T-helper 1 cell (primary cell): ENCODE measurements around the gene KCNE1.
"Not testable (repeated sequence)": the region's sequence is repeated elsewhere in the genome, so short reads cannot be mapped to it uniquely, and the experiment has no call there.

Experiments
- DNase-seq, 5 donors: peaks; one replicate each; pipeline ENCODE4 v3.0.0-alpha.2; 2012 to 2020
- total RNA-seq, 4 donors: gene quantifications; one replicate each; lab custom pipeline; 2026; lab: John Stamatoyannopoulos, UW

KCNE1 gene
- total RNA-seq, result 0 to 0.54 (median 0.08) reads per million in 4 donors

DNA sequence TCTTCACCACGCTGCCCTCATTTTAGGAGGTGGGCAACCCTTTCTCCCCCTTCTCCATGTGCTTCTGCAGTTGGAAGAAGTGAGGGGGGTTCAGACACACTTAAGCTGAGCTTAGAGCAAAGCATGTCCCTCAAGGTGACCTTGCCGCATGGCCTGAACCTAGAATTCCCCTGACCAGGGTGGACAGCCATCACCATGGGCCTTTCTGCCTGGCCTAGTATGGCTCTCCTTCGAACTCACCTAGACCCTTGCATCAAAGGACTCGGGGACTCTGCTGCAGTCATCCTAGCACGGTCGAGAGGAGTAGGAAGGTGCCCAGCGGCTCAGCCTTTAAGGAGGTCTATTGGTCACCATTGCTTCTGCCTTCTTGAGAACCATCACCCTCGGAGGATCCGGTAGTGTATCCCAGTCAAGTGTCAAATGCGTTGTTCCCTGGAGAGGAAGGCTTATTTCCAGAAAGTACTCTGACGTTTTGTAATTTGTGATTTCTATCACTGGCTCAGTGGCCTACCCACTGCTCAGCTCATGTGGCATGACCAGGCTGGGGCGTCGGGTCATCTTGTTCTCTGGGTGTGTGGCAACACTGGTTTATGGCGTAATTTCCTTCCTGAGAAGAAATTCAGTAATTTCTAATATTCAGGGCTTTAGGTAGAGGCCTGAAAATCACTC lies at the start of gene KCNE1:
Gene KCNE1 (minus strand): TSS at position 424 of the 669 bp plus-strand sequence. CDS start 62,576 bp downstream, outside the sequence.
- no peak for DNase-seq

DNA sequence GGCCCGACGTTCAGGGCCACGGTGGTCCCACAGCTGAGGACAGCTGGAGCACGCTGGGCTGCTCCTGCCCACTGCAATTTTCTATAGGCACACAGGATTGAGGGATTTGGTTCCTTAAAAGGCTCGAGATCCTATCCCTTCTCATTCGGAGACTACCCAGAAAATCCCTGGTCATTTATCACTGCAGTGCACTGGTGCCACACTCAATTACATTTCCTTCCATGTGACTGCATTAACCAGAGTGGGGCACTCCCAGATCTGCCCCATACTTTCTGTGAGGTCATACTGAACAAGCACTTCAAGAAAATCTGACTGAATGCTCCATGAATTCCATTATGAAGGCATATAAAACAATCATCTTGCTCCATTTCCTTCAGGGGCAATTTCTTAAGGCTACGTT lies 49.8 kb upstream of the KCNE1 start:
- no peak for DNase-seq

- no peak for DNase-seq
These were observed 48.6 kb upstream of the KCNE1 start for GRCh38 chr21:34560609-34561008.

- DNase-seq, result no peak
These were observed 48.0 kb upstream of the KCNE1 start for GRCh38 chr21:34560021-34560420.

DNA sequence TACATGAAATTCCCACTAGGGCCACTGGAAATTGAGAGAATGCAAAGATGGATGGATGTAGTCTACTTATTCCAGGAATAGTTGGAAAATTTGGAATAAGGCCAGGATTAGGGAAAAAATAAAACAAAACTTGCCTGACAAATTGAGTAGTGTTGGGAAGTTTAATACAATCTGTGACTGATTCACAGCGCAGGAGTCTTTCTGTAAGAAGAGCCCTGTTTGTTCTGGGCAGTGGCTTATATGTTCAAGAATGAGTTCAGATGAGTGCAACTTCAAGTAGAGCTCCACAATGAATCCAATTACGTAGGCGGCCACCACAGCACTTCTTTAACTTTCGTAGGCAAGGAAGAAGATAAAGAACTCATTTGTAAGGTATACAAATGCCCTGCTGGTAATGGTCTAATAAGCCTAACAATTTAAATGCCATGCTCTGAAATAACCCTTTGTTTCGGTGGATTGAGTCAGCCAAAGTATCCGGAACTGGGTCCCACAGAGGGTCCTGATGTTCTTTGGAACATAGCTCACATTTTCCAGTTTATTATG lies 47.1 kb upstream of the KCNE1 start:
- no peak for DNase-seq

DNA sequence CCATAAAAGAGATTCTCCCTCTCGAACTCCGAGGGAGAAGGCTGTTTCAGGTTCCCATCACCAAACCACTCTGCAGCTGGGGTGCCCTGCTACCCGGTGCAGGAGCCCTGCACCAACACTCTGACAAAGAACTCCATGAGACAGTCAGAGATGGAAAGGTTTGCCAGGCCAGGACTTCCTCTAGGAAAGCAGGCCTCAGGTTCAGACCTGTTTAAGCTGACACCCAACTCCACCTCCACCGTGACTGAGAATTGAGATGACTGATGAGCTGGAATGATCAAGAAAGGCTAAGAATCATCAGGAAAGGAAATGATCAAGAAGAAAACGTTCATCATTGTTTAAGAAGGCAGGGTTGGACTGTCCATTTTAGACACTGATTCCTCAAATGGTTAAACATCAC lies 46.2 kb upstream of the KCNE1 start:
- DNase-seq, result no peak

DNA sequence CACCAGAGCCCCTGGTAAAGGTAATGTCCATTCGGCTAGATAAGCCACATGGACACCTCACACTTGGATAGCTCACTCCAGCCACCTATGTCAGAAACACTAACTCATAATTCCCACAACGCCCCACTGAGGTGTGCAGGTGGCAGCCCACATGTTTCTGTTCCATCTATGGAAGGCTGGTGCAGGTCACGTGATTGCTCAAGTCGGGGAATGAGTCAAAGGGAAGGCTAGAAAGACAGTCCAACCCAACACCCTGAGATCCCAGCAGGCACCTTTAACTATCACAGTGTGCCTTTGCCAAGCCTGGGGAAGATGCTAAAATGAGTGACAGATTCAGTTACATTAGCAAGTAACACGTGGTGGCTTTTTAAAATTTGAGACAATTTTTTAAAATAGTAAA lies 45.3 kb upstream of the KCNE1 start:
- no peak for DNase-seq

DNA sequence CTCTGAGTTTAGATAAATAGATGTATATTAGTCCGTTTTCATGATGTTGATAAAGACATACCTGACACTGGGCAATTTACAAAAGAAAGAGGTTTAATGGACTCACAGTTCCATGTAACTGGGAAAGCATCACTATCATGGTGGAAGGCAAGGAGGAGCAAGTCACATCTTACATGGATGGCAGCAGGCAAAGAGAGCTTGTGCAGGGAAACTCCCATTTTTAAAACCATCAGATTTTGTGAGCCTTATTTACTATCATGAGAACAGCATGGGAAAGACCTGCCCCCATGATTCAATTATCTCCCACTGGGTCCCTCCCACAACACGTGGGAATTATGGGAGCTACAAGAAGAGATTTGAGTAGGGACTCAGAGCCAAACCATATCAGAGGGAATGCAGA lies 42.7 kb upstream of the KCNE1 start:
- not testable (repeated sequence) for DNase-seq

DNA sequence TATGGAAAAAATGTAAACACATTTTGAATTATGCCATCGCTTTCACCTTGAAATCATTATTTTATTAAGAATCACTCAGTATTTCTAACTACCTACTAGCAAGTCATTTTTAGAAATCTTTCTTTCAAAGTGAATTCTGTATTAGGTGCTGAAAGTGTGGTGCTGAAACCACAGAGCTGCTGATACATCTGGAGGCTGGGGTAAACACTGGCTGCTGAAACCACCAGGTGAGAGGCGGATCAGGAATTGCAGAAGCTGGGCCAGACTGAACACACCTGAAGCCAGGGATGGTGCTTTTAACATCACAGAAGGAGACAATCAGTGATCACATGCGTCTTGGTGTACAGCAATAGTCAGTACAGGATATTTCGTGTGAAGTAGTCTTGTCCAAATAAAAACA lies 42.2 kb upstream of the KCNE1 start:
- no peak for DNase-seq

DNA sequence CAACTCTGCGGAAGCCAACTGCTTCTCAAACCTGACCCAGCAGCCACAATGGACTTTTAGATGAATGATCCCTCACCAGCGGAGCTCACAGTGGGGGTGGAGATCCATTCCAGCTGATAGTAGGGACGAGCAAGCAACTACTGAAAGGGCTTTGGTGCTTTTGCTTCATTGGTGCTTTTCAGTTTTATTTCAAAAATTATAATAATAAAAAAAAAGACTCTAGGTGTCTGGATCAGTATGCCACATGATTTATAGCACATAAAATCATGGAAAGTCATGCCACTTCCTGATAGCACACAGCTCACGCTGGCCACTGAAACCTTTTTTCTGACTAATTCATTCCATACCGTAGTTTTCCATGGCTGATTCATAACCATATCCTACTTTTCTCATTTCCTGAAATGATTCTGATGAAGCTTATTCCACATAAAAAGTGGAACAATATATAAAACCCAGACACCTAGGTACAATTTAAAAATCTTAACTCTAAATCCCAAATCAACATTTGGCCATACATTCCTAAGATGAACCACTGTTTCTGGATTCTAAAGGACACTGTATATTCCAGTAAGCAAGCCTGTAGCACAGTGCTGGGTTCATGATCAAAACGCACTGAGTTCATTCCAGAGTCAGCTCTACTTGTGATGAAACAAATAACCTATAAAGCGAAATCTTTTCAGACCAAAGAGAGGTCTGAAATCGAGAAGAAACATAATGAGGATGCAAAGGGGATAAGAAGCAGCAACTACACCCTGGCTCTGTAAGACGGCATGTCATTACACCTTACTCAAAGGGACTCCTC lies 41.3 kb upstream of the KCNE1 start:
- DNase-seq, result no peak

DNA sequence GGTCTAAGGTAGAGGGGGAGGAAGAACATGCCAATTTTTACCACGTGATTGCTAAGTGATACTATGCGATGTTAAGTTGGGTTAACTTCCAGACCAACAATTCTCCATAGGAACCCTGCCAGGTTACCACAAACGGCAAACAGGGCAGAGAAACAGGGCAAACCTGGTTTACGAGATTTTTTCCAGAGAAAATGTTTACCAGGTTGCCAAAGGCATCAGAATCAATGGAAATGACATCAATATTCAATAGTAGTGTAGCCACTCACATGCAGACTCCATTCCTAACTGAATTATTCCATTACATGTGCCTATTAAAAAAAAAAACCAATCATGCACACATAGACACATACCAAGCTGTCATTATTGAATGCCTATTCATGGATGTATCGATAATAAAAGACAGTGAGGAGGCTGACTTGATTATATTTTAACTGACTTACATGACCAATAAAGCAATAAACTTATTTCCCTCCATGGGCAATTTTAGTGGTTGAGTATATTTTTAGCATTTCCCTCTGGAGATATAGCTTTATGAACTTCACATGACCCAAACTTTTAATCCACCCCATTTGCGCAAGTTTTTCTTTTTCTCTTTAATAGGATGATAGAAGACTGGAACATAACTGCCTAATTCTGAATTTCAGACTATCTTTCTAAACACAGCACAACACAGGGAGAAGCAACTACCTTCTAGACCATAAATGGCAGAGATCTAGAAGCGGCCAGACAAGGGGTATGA lies 40.5 kb upstream of the KCNE1 start:
- no peak for DNase-seq

DNA sequence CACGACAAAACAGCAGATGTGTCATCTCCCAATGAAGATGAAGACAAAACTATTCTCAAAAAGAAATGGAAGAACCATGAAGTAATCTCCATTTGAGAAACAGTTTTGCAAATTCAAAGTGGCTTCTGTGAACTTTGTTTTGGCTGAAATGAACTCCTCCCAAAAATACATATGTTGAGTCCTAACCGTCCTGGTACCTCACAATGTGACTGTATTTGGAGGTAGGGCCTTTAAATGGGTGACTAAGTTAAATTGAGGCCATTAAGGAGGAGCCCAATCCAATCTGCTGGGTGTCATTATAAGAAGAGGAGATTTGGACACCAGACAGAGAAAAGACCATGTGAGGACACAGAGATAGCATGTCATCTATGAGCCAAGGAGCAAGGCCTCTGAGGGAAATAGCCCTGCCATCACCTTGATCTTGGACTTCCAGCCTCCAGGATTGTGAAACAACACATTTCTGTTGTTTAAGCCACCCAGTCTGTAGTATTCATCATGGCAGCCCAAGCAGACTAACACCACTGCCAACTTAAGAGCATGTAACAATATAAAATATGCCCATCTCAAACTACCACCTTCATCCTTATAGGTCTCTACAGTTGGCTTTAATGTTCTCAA lies 38.3 kb upstream of the KCNE1 start:
- DNase-seq, result no peak

- DNase-seq, result no peak
These were observed 36.9 kb upstream of the KCNE1 start for GRCh38 chr21:34548781-34549376.

DNA sequence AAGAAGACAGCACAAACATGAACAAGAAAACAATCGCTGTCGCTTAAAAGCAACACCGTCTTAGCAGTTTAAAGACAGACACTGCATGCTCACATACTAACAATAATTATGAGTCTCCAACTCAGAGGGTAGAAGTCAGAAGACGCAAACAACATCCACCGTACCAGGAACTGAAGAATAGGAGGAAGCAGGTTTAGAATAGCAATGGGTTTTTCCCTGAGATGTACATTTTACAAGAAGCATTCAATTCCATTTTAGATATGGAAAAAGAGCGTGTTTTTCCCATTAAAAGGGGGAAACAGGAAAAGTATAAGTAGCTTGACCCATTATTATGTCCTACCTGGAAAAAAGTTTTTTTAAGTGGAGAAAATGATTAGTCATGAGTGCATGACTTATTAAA lies 34.5 kb upstream of the KCNE1 start:
- no peak for DNase-seq

DNA sequence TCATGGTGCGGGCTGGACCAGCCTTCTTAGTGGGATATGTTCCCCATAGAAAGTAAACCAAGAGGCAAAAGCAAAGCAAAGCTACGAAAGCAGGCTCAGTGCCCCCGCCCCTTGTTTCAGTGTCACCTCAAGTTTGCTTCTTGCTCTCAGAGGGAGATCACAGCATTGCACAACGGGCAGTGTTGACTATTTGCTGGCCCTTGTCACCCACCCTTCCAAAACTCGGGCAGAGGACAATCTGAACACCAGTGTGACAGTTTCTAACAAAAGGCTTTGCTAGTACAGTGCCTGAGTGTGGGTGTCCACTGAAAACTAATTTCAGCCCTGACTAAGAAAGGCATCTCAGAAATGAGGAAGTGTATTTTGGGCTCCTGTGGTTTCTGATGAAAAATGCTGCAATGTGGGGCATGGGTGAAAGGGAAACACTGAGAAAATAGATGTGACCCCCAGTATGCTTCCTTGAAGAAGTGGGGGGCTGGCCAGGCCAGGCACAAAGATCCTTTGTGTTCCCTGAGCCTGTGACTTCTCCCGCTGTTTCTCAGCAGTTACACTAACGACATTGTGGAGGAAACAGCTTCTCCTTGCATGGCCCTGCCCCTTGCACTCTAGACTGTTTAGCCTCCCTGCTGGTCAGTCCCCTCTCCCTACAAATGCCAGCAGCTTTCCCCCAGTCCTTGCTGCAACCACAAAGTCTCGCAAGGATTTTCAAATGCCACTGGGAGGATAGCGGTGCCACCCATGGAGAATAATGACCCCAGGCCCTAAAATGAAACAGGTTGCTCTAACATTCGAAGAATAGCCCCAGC lies 33.3 kb upstream of the KCNE1 start:
- DNase-seq, result peak in 1 of 5 donors; percentile 48

- peak in 3 of 5 donors; percentile 20 to 60 (median 34) for DNase-seq
These were observed 32.1 kb upstream of the KCNE1 start for GRCh38 chr21:34544032-34544496.

- no peak for DNase-seq
These were observed 31.0 kb upstream of the KCNE1 start for GRCh38 chr21:34543017-34543416.

DNA sequence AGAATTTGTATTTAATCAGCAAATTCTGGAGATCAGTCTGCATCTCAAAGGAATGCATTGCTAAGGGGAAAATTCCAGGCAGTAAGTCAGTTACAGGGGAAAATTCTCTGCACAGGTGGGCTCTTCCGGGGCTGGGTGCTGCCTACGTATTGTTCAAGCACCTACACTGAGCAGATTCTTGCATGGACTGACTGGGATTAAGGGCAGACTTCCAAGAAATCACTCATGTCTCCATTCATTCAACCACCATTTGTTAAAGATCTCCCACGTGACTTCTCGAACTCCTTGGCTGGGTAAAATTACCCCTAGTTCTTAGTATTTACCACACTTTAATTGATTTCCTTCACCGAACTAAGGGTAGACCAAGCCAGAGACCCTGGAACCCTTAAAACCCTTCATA lies 28.2 kb upstream of the KCNE1 start:
- no peak for DNase-seq

GRCh38 chr21:34537838-34538237 lies 25.8 kb upstream of the KCNE1 start:
- DNase-seq, result no peak

- no peak for DNase-seq
These were observed 24.8 kb upstream of the KCNE1 start for GRCh38 chr21:34536820-34537219.

GRCh38 chr21:34536311-34536710 lies 24.3 kb upstream of the KCNE1 start:
- DNase-seq, result no peak
